ENCODE measurements around the gene NEK9. TPM values are rescaled to one million over a fixed set of nuclear protein-coding genes. Genes with fewer than 3 reads are reported as not detected.

The NEK9 gene
- total and polyA plus RNA-seq, 2 experiments from 2014 or later, result 16.3 to 31.1 TPM

GRCh38 chr14:75119056-75119455, 7.8 kb downstream of the NEK9 start (continued):
- TF ChIP-seq ZNF114 (CRISPR knock-in tag; IDR thresholded peaks at IDR 0.05) (no peak), NANOG (IDR thresholded peaks at IDR 0.05; ENCODE audit: borderline replicate concordance) (no peak), EZH2 (IDR thresholded peaks at IDR 0.05; ENCODE audit: low read depth, unreplicated experiment) (no peak), ZNF331 (CRISPR knock-in tag; IDR thresholded peaks at IDR 0.05; ENCODE audit: low read depth) (no peak), POLR2AphosphoS5 (IDR thresholded peaks at IDR 0.05; ENCODE audit: low read depth) (no peak), JUNB (IDR thresholded peaks at IDR 0.05; ENCODE audit: unreplicated experiment) (no peak), STAT1 (IDR thresholded peaks at IDR 0.05; ENCODE audit: unreplicated experiment) (no peak)
- TF ChIP-seq, protein P1, sequence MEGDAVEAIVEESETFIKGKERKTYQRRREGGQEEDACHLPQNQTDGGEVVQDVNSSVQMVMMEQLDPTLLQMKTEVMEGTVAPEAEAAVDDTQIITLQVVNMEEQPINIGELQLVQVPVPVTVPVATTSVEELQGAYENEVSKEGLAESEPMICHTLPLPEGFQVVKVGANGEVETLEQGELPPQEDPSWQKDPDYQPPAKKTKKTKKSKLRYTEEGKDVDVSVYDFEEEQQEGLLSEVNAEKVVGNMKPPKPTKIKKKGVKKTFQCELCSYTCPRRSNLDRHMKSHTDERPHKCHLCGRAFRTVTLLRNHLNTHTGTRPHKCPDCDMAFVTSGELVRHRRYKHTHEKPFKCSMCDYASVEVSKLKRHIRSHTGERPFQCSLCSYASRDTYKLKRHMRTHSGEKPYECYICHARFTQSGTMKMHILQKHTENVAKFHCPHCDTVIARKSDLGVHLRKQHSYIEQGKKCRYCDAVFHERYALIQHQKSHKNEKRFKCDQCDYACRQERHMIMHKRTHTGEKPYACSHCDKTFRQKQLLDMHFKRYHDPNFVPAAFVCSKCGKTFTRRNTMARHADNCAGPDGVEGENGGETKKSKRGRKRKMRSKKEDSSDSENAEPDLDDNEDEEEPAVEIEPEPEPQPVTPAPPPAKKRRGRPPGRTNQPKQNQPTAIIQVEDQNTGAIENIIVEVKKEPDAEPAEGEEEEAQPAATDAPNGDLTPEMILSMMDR (conservative IDR thresholded peaks at IDR 0.05; ENCODE audit: low read depth in 2 of 2), result no peak
- TF ChIP-seq, protein P2, sequence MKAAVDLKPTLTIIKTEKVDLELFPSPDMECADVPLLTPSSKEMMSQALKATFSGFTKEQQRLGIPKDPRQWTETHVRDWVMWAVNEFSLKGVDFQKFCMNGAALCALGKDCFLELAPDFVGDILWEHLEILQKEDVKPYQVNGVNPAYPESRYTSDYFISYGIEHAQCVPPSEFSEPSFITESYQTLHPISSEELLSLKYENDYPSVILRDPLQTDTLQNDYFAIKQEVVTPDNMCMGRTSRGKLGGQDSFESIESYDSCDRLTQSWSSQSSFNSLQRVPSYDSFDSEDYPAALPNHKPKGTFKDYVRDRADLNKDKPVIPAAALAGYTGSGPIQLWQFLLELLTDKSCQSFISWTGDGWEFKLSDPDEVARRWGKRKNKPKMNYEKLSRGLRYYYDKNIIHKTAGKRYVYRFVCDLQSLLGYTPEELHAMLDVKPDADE (IDR thresholded peaks at IDR 0.05), result no peak

DNA sequence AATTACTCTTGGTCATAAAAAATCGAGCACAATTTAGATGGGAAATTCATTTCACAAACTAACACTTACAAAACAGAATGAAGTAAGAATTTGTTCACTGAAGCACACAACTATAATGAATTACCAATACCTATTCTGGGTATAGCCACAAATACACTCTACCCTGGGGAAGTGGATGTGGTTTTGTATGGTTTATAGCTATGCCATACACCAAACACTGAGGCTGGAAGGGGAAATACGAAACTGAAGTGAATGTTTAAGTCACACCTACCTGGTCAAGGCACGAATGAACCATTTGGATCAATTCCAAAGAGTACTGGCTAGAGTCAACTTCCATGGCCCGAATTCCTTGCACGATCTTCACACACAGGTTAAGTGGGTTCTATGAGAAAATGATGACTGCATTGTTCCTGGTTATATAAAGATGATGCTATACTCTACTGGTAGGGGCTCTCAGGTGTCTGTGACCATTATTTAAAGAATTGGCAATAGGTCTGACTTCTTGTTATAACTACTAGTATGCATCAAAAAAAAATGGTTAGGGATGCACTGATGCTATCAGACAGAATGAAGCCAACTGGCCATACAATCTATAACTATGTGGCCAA, 12.8 kb downstream of the NEK9 start:
- Mint-ChIP-seq H3K9me3 (no peaks in the 10 kb centered on the region), H3K36me3 (ENCODE audit: low read depth) (peaks cover 66% of the 10 kb centered on the region), H3K4me3 (no peak overlapping the region), H3K27ac (no peak overlapping the region), H3K4me1 (no peaks in the 10 kb centered on the region), H3K27me3 (ENCODE audit: insufficient read depth, low read depth, poor library complexity) (no peaks in the 10 kb centered on the region)
- TF ChIP-seq, protein P3, sequence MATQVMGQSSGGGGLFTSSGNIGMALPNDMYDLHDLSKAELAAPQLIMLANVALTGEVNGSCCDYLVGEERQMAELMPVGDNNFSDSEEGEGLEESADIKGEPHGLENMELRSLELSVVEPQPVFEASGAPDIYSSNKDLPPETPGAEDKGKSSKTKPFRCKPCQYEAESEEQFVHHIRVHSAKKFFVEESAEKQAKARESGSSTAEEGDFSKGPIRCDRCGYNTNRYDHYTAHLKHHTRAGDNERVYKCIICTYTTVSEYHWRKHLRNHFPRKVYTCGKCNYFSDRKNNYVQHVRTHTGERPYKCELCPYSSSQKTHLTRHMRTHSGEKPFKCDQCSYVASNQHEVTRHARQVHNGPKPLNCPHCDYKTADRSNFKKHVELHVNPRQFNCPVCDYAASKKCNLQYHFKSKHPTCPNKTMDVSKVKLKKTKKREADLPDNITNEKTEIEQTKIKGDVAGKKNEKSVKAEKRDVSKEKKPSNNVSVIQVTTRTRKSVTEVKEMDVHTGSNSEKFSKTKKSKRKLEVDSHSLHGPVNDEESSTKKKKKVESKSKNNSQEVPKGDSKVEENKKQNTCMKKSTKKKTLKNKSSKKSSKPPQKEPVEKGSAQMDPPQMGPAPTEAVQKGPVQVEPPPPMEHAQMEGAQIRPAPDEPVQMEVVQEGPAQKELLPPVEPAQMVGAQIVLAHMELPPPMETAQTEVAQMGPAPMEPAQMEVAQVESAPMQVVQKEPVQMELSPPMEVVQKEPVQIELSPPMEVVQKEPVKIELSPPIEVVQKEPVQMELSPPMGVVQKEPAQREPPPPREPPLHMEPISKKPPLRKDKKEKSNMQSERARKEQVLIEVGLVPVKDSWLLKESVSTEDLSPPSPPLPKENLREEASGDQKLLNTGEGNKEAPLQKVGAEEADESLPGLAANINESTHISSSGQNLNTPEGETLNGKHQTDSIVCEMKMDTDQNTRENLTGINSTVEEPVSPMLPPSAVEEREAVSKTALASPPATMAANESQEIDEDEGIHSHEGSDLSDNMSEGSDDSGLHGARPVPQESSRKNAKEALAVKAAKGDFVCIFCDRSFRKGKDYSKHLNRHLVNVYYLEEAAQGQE (IDR thresholded peaks at IDR 0.05; ENCODE audit: unreplicated experiment), result no peak
- TF ChIP-seq NANOG (IDR thresholded peaks at IDR 0.05; ENCODE audit: borderline replicate concordance), result no peak
- TF ChIP-seq EZH2phosphoT487 (IDR thresholded peaks at IDR 0.05; ENCODE audit: unreplicated experiment), result no peak
- no peak for TF ChIP-seq STAT1 (IDR thresholded peaks at IDR 0.05; ENCODE audit: unreplicated experiment)
- no peak for TF ChIP-seq JUNB (IDR thresholded peaks at IDR 0.05; ENCODE audit: unreplicated experiment)
- no peak for TF ChIP-seq CREB1 (CRISPR knock-in tag; IDR thresholded peaks at IDR 0.05; ENCODE audit: low read depth)
- no peak for TF ChIP-seq ZNF331 (CRISPR knock-in tag; IDR thresholded peaks at IDR 0.05; ENCODE audit: low read depth)
- Histone ChIP-seq H3K36me3 (ENCODE audit: insufficient read depth) (peaks cover 13% of the 10 kb centered on the region; the same call in 1 of the 2 replicates), H3K9me2 (ENCODE audit: insufficient read depth) (no peaks in the 10 kb centered on the region), H2AFZ (no peak overlapping the region), H3K27me3 (ENCODE audit: insufficient read depth) (no peaks in the 10 kb centered on the region), H4K20me1 (replicated peaks; ENCODE audit: insufficient read depth) (peaks cover 4% of the 10 kb centered on the region; the same call in 1 of the 2 replicates), H3K4me1 (ENCODE audit: insufficient read depth) (no peaks in the 10 kb centered on the region), H3F3A (replicated peaks; ENCODE audit: low read depth) (no peaks in the 10 kb centered on the region), H3K4me3 (no peak overlapping the region), H3K4me2 (no peak overlapping the region), H3K27ac (ENCODE audit: low read depth) (no peak overlapping the region), H3K79me2 (replicated peaks; ENCODE audit: insufficient read depth) (no peaks in the 10 kb centered on the region)
- ATAC-seq, result no peak
- DNase-seq (ENCODE audit: low spot score), result no peak
